HepG2 (cell line): ENCODE measurements around the gene KRTAP5-6. TPM values are rescaled to one million over a fixed set of nuclear protein-coding genes. Genes with fewer than 3 reads are reported as not detected.

Source experiments
- ATAC-seq: fragments of 200-7000 bp; cut with Tn5 transposase; 3 replicates; pipeline ENCODE4 v1.9.1; 2020; ENCODE audit warnings: mild to moderate bottlenecking, moderate library complexity
- BruUV-seq: library from RNA; stranded (reverse); fragments of 400-500 nt; replicated peaks from 2 replicates; lab custom pipeline; 2021; lab: Mats Ljungman, UMichigan
- CTCF ChIA-PET: fragments of 300-600 bp; formaldehyde crosslinking; extraction: SDS; loops from one replicate; lab custom pipeline; 2021; ENCODE audit warnings: low total read pairs, inconsistent platforms, low intra/inter-chr PET ratio; lab: Yijun Ruan, JAX
- POLR2A ChIA-PET: fragments of 350-600 bp; sonication (Branson Sonifier 250); formaldehyde crosslinking; loops from one replicate; lab custom pipeline; 2020; ENCODE audit warnings: antibody characterized with exemption, inconsistent platforms; lab: Yijun Ruan, JAX
- DNase-seq: peaks from one replicate; pipeline ENCODE4 v3.0.0-alpha.2; 2015; ENCODE audit warnings: low spot score
- FAIRE-seq: peaks from 3 replicates; lab custom pipeline; 2011; peaks lifted over from hg19 to GRCh38; lab: Jason Lieb, UNC
- H2AFZ ChIP-seq: one replicate; pipeline ENCODE4 v1.6.1; 2011; ENCODE audit warnings: low read length, inconsistent platforms
- H3K27ac ChIP-seq: fragments of 300-600 bp; 3 replicates; pipeline ENCODE4 v1.8.0; 2011; ENCODE audit warnings: mixed run types, mild to moderate bottlenecking, mixed read lengths, low read length, inconsistent platforms; ENCODE audit not compliant: insufficient read depth; ENCODE audit errors: extremely low read length
- H3K27me3 ChIP-seq, 2 experiments: fragments of 200-600 bp in 1 of 2; 2 replicates in 1 of 2; 3 replicates in 1 of 2; pipeline versions ENCODE4 v1.6.0 to v1.8.0; 2011; ENCODE audit warnings: low read length in 2 of 2, mild to moderate bottlenecking in 2 of 2, moderate library complexity in 2 of 2, inconsistent platforms in 1 of 2; ENCODE audit not compliant: insufficient read depth in 2 of 2, control insufficient read depth in 1 of 2
- H3K36me3 ChIP-seq, 2 experiments: fragments of 200-600 bp in 1 of 2; replicated peaks in 1 of 2; 2 replicates in 1 of 2; 3 replicates in 1 of 2; pipeline versions ENCODE4 v1.5.1 to v1.8.0; 2011; ENCODE audit warnings: low read length in 2 of 2, inconsistent platforms in 1 of 2; ENCODE audit not compliant: insufficient read depth in 2 of 2, control insufficient read depth in 1 of 2
- H3K4me1 ChIP-seq: 2 replicates; pipeline ENCODE4 v1.5.1; 2012; ENCODE audit warnings: low read length, inconsistent platforms; ENCODE audit not compliant: insufficient read depth
- H3K4me2 ChIP-seq: 2 replicates; pipeline ENCODE4 v1.6.0; 2011; ENCODE audit warnings: low read depth, low read length, inconsistent platforms
- H3K4me3 ChIP-seq, 3 experiments: fragments of 200-600 bp in 1 of 3; sonication (generic), shearing (Covaris generic) in 1 of 3; replicated peaks in 1 of 3; 2 replicates each; pipeline ENCODE4 v1.5.1; 2011 to 2016; ENCODE audit warnings: low read length in 3 of 3, inconsistent platforms in 2 of 3, low read depth in 2 of 3, mild to moderate bottlenecking in 2 of 3, control low read depth in 1 of 3, mixed read lengths in 1 of 3; ENCODE audit not compliant: insufficient read depth in 1 of 3
- H3K79me2 ChIP-seq: one replicate; pipeline ENCODE4 v1.6.1; 2011; ENCODE audit warnings: low read length, inconsistent platforms; ENCODE audit not compliant: insufficient read depth
- H3K9ac ChIP-seq: 2 replicates; pipeline ENCODE4 v1.6.0; 2011; ENCODE audit warnings: mild to moderate bottlenecking, low read depth, low read length, inconsistent platforms; ENCODE audit not compliant: insufficient read depth
- H3K9me3 ChIP-seq: 2 replicates; pipeline ENCODE4 v1.5.1; 2012; ENCODE audit warnings: mild to moderate bottlenecking, low read length
- H4K20me1 ChIP-seq: 2 replicates; pipeline ENCODE4 v1.6.0; 2011; ENCODE audit warnings: inconsistent platforms, mild to moderate bottlenecking, low read length, moderate library complexity; ENCODE audit not compliant: insufficient read depth
- CHCHD3 ChIP-seq: sonication (generic); formaldehyde crosslinking; IDR thresholded peaks from 2 replicates; pipeline ENCODE4 v1.8.0; 2022; ENCODE audit warnings: mild to moderate bottlenecking, missing genetic modification reagents, moderate library complexity
- DMAP1 ChIP-seq: IDR thresholded peaks from 2 replicates; pipeline ENCODE4 v1.6.1; 2016
- ZBTB7A ChIP-seq: sonication (generic); formaldehyde crosslinking; IDR thresholded peaks from 2 replicates; pipeline ENCODE4 v1.8.0; 2022; ENCODE audit warnings: mild to moderate bottlenecking, missing genetic modification reagents
- ZNF460 ChIP-seq: sonication (generic); formaldehyde crosslinking; IDR thresholded peaks from 2 replicates; pipeline ENCODE4 v1.5.1; 2020; ENCODE audit warnings: missing genetic modification reagents, mild to moderate bottlenecking, borderline replicate concordance
- WGBS: methylation state at CpG from one replicate; pipeline ENCODE4 v1.1.6; 2017; ENCODE audit warnings: low lambda C conversion rate; 5-methylcytosine and 5-hydroxymethylcytosine counted together
- in situ Hi-C: cut with HindIII; loops from 2 replicates; pipeline ENCODE4 v1.10.0; 2017; ENCODE audit warnings: low pct_unique_long_range_greater_than_20kb; ENCODE audit not compliant: extremely low pct_ligation_motif_present
- intact Hi-C: fragments of 100-400 bp; cut with micrococcal nuclease; formaldehyde crosslinking; loops from one replicate; pipeline ENCODE4 v1.10.0; 2022; ENCODE audit not compliant: unreplicated experiment
- polyA plus RNA-seq, 8 experiments: library from polyadenylated mRNA; depleted of rRNA in 3 of 8; stranded (reverse) in 7 of 8; unstranded in 1 of 8; fragments of >200 nt; fragmentation: Illumina TruSeq in 4 of 8; extraction: Trizol in 4 of 8; gene quantifications; 2 replicates each; pipeline versions ENCODE4 v1.2.1 to v1.2.3, GENCODE V29; 2011 to 2016; ENCODE audit warnings: low read depth in 4 of 8, missing spikeins in 1 of 8, mixed read lengths in 1 of 8; ENCODE audit not compliant: insufficient read depth in 1 of 8
- total RNA-seq, 5 experiments: library from RNA; depleted of rRNA; stranded (reverse); fragments of >200 nt; fragmentation: Illumina TruSeq; extraction: Trizol; gene quantifications; 2 replicates each; pipeline ENCODE4 v1.2.3, GENCODE V29; 2016; ENCODE audit warnings: low read depth in 1 of 5
- TF ChIP-seq, protein P1 (sequence below): sonication (generic); formaldehyde crosslinking; IDR thresholded peaks from 2 replicates; pipeline ENCODE4 v1.8.0; 2022; ENCODE audit warnings: missing genetic modification reagents, mild to moderate bottlenecking, moderate library complexity, borderline replicate concordance
- TF ChIP-seq, protein P2 (sequence below): sonication (generic); formaldehyde crosslinking; IDR thresholded peaks from 2 replicates; pipeline ENCODE4 v1.4.0; 2020; ENCODE audit warnings: low read depth, missing genetic modification reagents

KRTAP5-6 gene
- total and polyA plus RNA-seq, 2 of the 13 experiments (the other 11 are each of a cell fraction or from before 2014, with no cell fraction given) = not detected

DNA sequence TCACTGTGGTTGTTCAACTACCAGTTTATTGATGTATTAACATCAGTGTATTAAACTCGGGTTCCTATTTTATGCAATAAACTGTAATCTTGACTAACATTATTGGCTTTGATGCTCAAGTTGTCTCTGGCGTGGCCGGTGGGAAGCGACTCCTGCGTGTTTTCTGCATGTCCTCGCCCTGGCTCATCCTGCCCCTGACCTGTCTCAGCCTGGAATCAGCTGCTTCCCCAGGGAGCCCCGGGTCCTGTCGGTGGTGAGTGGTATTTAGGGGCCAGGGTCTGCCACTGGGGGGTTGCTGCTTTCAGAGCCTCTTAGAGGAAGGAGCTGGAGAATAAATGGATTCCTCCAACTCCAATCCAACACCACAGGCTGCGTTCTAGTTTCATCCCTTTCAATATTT is 30.9 kb downstream of the KRTAP5-6 start:
- TF ChIP-seq, protein P1, sequence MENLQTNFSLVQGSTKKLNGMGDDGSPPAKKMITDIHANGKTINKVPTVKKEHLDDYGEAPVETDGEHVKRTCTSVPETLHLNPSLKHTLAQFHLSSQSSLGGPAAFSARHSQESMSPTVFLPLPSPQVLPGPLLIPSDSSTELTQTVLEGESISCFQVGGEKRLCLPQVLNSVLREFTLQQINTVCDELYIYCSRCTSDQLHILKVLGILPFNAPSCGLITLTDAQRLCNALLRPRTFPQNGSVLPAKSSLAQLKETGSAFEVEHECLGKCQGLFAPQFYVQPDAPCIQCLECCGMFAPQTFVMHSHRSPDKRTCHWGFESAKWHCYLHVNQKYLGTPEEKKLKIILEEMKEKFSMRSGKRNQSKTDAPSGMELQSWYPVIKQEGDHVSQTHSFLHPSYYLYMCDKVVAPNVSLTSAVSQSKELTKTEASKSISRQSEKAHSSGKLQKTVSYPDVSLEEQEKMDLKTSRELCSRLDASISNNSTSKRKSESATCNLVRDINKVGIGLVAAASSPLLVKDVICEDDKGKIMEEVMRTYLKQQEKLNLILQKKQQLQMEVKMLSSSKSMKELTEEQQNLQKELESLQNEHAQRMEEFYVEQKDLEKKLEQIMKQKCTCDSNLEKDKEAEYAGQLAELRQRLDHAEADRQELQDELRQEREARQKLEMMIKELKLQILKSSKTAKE (CRISPR knock-in tag) = no peak
- TF ChIP-seq ZNF460 (CRISPR knock-in tag) (no peak), CHCHD3 (CRISPR knock-in tag) (no peak), DMAP1 (CRISPR knock-in tag) (no peak), ZBTB7A (CRISPR knock-in tag) (no peak)
- TF ChIP-seq, protein P2, sequence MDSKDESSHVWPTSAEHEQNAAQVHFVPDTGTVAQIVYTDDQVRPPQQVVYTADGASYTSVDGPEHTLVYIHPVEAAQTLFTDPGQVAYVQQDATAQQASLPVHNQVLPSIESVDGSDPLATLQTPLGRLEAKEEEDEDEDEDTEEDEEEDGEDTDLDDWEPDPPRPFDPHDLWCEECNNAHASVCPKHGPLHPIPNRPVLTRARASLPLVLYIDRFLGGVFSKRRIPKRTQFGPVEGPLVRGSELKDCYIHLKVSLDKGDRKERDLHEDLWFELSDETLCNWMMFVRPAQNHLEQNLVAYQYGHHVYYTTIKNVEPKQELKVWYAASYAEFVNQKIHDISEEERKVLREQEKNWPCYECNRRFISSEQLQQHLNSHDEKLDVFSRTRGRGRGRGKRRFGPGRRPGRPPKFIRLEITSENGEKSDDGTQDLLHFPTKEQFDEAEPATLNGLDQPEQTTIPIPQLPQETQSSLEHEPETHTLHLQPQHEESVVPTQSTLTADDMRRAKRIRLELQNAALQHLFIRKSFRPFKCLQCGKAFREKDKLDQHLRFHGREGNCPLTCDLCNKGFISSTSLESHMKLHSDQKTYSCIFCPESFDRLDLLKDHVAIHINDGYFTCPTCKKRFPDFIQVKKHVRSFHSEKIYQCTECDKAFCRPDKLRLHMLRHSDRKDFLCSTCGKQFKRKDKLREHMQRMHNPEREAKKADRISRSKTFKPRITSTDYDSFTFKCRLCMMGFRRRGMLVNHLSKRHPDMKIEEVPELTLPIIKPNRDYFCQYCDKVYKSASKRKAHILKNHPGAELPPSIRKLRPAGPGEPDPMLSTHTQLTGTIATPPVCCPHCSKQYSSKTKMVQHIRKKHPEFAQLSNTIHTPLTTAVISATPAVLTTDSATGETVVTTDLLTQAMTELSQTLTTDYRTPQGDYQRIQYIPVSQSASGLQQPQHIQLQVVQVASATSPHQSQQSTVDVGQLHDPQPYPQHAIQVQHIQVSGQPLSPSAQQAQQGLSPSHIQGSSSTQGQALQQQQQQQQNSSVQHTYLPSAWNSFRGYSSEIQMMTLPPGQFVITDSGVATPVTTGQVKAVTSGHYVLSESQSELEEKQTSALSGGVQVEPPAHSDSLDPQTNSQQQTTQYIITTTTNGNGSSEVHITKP (CRISPR knock-in tag) = no peak
- ChIA-PET POLR2A (no interaction called here), CTCF (no interaction called here)
- no TSS peak for BruUV-seq
- H3K4me3 ChIP-seq = no peak overlapping the region
- H3K4me2 ChIP-seq = no peak overlapping the region
- in situ Hi-C loops (no loop called here), intact Hi-C loops (no loop called here)
- H3K27ac ChIP-seq = no peak overlapping the region
- no peak overlapping the region for H2AFZ ChIP-seq
- no peaks in the 10 kb centered on the region for H3K79me2 ChIP-seq
- DNase-seq = no peak
- no peak overlapping the region for H3K9ac ChIP-seq
- no peaks in the 10 kb centered on the region for H4K20me1 ChIP-seq
- no peaks in the 10 kb centered on the region for H3K4me1 ChIP-seq
- H3K9me3 ChIP-seq = no peaks in the 10 kb centered on the region
- no peak for FAIRE-seq
- ATAC-seq = no peak
- no peaks in the 10 kb centered on the region for H3K36me3 ChIP-seq
- WGBS = 18% methylated on average over 9 of the region's 9 CpGs
- peaks cover 0 to 54% of the 10 kb centered on the region in 2 experiments; a peak in 4 of 5 replicates for H3K27me3 ChIP-seq
